ENCODE data around the gene TRIM69. TPM values are rescaled to one million over a fixed set of nuclear protein-coding genes. Genes with fewer than 3 reads are reported as not detected.
A peak's percentile ranks its signal among the peaks of the same experiment; 100 is the strongest.

TRIM69 gene
- total RNA-seq, 2 donors from 2014 or later, result 50.2 to 56.7 TPM

DNA sequence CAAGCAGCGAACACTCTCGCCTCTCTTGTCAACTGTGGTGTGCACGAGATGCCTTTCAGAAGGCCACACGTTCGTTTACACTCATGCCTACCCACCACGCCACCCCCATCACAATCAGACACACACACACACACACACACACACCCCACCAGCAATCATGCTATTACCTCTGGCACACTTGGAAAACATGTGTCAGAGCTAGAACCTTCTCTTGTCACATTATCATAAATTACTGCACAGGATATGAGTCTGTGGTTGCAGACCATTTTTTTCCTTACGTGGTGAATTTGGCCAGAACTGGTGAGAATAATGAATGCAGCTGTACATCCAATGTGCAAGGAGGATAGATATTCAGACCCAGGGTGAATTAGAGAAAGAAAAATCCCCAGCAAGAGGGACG is 52.4 kb downstream of the TRIM69 start:
- DNase-seq (no peak), ATAC-seq (no peak)
- intact Hi-C loops (cut with DNase I), result no loop called here

GRCh38 chr15:44790215-44790614 is 53.9 kb downstream of the TRIM69 start:
- peak; percentile 47 to 61 for ATAC-seq
- intact Hi-C loops (cut with DNase I), result no loop called here
- DNase-seq, result no peak

DNA sequence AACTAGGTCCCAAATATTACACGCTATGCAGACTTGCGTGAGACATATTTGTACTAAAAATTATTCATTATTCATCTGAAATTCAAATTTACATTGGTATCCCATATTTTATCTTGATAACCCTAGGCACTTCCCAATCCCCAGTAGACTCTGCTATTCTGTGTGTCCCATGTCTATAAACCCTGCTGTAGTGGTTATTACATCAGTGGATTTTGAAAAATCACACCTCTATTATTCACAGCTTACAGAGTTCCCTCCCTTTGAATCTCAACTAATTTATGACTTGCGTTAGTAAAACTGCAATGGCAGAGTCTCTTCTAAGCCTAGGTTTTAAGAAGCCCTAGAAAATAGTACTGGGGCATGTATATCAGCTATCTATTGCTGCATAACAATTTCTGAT is 54.3 kb downstream of the TRIM69 start:
- ATAC-seq (no peak), DNase-seq (no peak)
- intact Hi-C loops (cut with DNase I), result no loop called here

DNA sequence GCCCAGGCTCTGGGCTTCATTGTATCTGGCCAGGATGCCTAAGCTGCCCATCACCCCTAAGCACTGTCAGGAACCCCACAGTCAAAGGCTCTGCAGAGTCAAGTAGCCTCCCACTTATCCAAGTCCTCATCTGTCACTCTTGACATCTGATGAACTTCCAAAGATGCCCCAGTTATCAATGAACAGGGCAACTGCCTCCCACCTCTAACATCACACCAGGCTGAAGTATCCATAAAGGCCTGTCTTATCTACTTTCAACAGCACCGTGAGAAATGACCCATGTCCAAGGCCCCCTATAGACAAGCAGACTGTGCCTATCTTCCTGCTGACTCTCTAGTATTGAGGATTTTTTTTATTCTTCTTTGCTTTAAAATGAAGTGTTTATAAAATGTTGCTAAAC is 56.4 kb downstream of the TRIM69 start:
- no peak for DNase-seq

DNA sequence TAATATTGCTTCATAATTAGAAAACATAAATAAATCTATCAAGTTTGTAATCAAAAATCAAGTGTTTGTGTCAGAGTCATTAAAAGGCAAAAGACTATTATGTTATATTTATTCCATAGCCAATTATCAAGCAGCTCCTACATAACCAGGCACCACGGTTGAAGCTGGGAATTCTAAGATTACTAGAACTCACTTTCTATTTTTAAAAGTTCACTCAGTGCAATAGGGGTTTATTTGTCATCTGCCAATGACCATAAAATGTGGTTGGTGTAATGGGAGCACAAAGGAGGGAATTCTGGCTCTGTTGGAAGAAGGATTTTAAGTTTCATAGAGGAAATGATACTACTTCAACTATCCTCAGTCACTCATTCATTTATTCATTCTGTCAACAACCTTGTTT is 57.7 kb downstream of the TRIM69 start:
- DNase-seq (no peak), ATAC-seq (no peak)
- intact Hi-C loops (cut with DNase I), result no loop called here

More for the DNA sequence above, 56.4 kb downstream of the TRIM69 start:
- intact Hi-C loops (cut with DNase I), result no loop called here
- no peak for ATAC-seq

GRCh38 chr15:44796508-44796907 is 60.2 kb downstream of the TRIM69 start:
- DNase-seq (no peak), ATAC-seq (no peak)
- intact Hi-C loops (cut with DNase I), result no loop called here

DNA sequence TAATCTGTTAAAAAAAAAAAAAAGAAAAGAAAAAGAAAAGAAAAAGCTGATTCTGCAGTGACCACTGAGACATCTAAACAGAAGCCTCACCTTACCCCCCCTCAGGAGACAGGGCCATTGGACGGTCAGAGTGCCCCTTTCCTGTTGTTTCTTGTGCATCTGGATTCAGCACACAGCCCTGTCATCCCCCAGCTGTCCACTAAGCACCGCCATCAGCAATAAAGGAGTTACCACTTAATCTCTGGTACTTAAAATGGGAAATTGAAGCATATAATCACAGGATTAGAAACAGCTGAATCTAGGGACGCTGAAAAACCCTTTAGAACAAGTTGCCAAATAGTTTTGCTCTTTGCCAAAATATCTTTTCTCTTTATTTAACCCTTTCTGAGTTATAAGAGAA is 62.5 kb downstream of the TRIM69 start:
- ATAC-seq, result no peak
- no peak for DNase-seq
- intact Hi-C loops (cut with DNase I), result no loop called here

- intact Hi-C loops (cut with DNase I), result no loop called here
- DNase-seq, result no peak
- ATAC-seq, result no peak
These were observed 65.0 kb downstream of the TRIM69 start for GRCh38 chr15:44801364-44801763.

GRCh38 chr15:44801797-44802196 is 65.5 kb downstream of the TRIM69 start:
- ATAC-seq (no peak), DNase-seq (no peak)
- intact Hi-C loops (cut with DNase I), result no loop called here

- intact Hi-C loops (cut with DNase I), result no loop called here
- DNase-seq (no peak), ATAC-seq (no peak)
These were observed 66.0 kb downstream of the TRIM69 start for GRCh38 chr15:44802336-44802735.

DNA sequence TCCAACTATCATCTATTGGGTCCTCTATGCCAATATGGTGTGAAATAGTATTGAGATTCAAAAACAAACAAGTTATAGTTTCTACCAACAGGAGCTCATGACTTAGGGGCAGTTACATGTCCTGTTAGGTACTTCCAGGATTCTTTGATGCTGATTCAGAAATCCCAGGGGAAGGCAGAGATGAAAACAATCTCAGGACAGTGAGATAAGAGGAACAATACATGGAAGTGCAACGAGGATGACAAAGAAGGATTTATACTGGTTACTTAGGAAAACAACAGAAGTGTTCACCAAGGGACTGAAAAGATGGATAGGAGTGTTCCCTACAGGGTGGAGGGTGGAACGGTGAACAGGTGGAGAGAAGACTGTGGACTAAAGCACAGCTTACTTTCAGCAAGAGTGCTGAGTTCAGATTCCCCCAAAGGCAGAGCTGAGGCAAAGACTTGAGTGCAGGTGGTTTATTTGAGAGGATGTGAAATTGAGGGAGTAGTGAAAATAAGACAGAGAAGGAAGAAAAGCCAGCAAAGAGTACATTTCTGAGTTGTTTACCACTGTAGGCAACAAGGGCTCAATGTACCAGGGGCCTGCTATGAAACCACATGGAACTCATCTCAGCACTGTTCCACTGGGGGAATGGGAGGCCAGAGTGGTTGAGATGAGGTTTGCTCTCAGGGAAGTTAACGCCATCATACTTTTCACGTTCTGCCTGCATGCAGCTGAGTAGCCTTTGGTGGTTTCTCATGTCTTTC is 68.1 kb downstream of the TRIM69 start:
- DNase-seq (no peak), ATAC-seq (no peak)

GRCh38 chr15:44808557-44808956 is 72.2 kb downstream of the TRIM69 start:
- no peak for ATAC-seq
- DNase-seq, result no peak
- intact Hi-C loops (cut with DNase I), result no loop called here

More for the DNA sequence above, 68.1 kb downstream of the TRIM69 start:
- intact Hi-C loops (cut with DNase I), result no loop called here

- intact Hi-C loops (cut with DNase I), result no loop called here
- DNase-seq (no peak), ATAC-seq (no peak)
These were observed 73.9 kb downstream of the TRIM69 start for GRCh38 chr15:44810237-44810636.

DNA sequence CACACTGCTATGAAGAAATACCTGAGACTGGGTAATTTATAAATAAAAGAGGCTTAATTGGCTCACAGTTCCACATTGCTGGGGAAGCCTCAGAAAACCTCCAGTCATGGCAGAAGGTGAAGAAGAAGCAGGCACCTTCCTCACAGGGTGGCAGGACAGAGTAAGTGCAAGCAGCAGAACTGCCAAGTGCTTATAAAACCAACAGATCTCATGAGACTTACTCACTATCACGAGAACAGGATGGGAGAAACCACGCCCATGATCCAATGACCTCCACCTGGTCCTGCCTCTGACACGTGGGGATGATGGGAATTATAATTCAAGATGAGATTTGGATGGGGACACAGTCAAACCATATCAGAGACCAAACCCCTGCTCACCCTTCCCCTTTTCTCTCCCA is 75.0 kb downstream of the TRIM69 start:
- ATAC-seq, result no peak
- intact Hi-C loops (cut with DNase I), result no loop called here
- DNase-seq, result no peak

GRCh38 chr15:44812029-44812517 is 75.7 kb downstream of the TRIM69 start:
- intact Hi-C loops (cut with DNase I), result no loop called here
- peak; percentile 32 for DNase-seq
- peak in 1 of 2 donors; percentile 35 for ATAC-seq

GRCh38 chr15:44813231-44813630 is 76.9 kb downstream of the TRIM69 start:
- intact Hi-C loops (cut with DNase I), result no loop called here
- peak in 1 of 2 donors; percentile 67 for ATAC-seq
- no peak for DNase-seq

Other genes starting within 250 kb of the TRIM69 start
- 10 to 100 TPM; 59.3 to 77.0 TPM for gene EIF3J, start 199.4 kb upstream of the TRIM69 start, total RNA-seq
- 10 to 100 TPM; 42.9 to 46.7 TPM for gene SPG11, start 72.9 kb upstream of the TRIM69 start, total RNA-seq
- 1 to 10 TPM; 4.8 to 6.8 TPM for gene PATL2, start 25.2 kb upstream of the TRIM69 start, total RNA-seq
- 1,000 to 10,000 TPM; 1,362 to 1,570 TPM for gene B2M, start 25.0 kb upstream of the TRIM69 start, total RNA-seq
- gene TERB2, start 220.2 kb downstream of the TRIM69 start, total RNA-seq, result not detected

Measured in left cardiac atrium (tissue), 4 donors.